Breast epithelium (tissue), 3 donors: Measurements from ENCODE around the gene ACIN1.

Experiments used
- CTCF ChIP-seq, 3 donors: fragments of 450-650 bp; IDR thresholded peaks; one replicate each; pipeline ENCODE4 v1.5.1; 2016 to 2017; ENCODE audit warnings: antibody characterized with exemption in 3 of 3, mild to moderate bottlenecking in 3 of 3, moderate library complexity in 3 of 3
- POLR2AphosphoS5 ChIP-seq, 3 donors: sonication (generic); formaldehyde crosslinking; IDR thresholded peaks; one replicate each; pipeline ENCODE4 v1.6.1; 2017; ENCODE audit warnings: antibody characterized with exemption in 3 of 3

GRCh38 chr14:23070262-23071129 is 24.4 kb downstream of the ACIN1 start:
- TF ChIP-seq CTCF (IDR thresholded peaks at IDR 0.05): no peak
- TF ChIP-seq POLR2AphosphoS5 (IDR thresholded peaks at IDR 0.05): no peak
